Activated naive CD4-positive, alpha-beta T cell treated with anti-CD3 and anti-CD28 coated beads, Interleukin-2, amount 50 U/mL, for 16 hours (primary cell): ENCODE measurements around the gene SLC35C1.
A peak's percentile ranks its signal among the peaks of the same experiment; 100 is the strongest.

Experiments used
- DNase-seq: peaks from one replicate; pipeline ENCODE4 v3.0.0-alpha.2; 2020

Gene SLC35C1

DNA sequence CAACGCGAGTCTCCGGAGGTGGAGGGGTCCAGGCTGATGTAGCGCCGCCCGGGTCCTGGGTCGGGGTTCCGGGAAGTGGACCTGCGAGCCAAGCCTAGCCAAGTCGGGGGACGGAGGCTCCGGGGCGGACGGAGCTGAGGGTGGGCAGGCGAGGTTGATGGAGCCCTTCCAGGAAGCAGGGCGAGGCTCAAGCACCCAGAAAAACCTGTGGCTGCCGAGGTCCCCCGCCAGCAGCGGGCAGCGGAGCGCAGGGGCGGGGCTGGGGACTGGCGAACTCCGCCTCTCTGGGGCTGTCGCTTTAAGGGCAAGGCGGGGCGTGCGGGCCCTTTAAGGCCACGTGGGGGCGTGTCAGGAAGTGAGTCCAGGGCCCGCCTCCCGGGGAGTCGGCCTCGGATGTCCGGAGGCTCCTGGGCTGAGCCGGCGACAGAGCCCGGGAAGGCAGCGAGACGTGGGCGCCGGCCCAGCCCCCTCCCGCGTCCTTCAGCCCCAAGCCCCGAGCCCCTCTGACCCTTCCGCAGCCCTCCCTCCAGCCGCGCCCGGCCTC lies at the start of gene SLC35C1:
TSS of gene SLC35C1 (plus strand) at position 389 of the 544 bp plus-strand sequence. CDS start 653 bp downstream, outside the sequence.
- DNase-seq: peak; percentile 97

DNA sequence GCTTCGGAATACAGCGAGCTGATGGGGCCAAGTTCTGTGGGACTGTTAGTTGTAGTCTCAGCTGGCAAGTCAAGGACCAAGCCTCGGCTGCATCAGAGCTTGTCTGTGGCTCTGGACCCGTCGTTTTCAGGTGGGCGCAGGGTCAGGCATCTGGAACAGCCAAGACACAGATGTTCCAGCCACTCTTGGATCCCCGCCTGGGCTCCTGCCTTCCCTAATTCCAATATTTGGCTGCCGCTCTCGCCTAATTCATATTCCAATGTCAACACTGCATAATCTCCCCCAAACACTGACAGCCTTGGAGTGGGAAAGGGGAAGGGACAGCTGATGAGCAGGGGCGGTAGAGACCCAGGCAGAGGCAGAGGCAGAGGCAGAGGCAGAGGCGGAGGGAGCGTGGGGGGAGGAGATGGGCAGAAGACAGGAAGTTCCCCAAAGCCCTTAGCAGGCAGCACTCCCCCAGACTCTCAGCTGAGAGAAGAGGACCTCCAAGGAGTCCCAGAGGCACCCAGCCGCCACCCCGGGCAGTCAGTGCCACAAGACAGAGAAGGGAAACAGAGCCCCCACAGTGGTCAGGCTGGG lies 49.6 kb upstream of the SLC35C1 start:
- no peak for DNase-seq

DNA sequence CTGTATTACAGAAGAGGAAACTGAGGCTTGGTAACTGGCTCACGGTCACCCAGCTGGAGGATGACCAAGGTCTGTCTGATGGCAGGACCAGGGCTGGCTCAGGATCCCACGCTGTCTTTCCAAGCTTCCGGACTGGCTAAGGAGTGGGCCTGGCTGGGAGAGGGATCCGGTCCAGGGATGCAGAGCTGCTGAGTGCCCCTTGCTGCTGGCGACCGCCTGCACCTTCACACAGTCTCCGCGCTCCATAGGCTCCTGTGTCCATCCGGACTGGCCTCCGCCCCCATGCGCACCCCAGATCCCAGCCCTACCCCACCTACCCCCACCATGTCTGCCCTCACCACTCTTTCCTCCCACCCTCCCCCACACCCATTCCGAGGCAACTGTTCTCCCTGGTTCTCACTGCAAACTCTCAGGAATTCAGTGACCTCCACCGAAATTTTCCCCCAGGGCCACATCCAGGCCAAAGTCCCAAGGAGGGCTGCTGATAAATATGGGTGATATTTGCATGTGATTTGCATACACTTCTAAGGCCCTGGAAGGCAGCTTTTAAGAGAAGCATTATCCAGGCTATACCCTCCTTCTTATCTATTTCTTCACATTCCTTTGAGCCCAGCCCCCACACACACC lies 48.5 kb upstream of the SLC35C1 start:
- no peak for DNase-seq

DNA sequence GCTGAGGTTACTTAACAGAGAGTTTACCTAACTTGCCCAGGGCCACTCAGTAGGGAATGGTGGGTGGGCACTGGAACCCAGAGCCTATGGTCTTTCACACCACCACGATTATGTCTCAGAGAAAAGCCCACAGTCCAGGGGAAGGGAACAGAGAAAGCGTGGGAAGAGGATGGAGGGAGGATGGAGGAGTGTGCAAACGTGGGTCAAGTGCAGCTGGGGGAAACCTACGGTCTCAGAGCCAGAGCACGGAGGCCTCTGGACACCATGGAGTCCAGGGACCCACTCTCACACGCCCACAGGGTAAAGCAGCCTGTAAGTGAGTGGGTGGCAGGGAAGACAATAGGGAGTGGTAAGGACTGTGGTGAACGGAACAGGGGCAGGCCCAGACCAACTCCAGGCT lies 47.3 kb upstream of the SLC35C1 start:
- DNase-seq: no peak

DNA sequence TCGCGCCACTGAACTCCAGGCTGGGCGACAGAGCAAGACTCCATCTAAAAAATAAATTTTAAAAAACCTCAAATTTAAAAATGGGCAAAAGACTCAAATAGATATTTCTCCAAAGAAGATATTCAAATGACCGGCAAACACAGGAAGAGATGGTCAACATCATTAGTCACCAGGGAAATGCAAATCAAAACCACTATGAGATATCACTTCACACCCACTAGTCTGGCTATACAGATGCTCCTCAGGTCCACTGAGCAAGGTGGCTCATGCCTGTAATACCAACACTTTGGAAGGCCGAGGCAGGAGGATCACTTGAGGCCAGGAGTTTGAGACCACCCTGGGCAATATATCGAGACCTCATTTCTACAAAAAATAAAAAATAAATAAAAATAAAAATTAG lies 43.3 kb upstream of the SLC35C1 start:
- no peak for DNase-seq

DNA sequence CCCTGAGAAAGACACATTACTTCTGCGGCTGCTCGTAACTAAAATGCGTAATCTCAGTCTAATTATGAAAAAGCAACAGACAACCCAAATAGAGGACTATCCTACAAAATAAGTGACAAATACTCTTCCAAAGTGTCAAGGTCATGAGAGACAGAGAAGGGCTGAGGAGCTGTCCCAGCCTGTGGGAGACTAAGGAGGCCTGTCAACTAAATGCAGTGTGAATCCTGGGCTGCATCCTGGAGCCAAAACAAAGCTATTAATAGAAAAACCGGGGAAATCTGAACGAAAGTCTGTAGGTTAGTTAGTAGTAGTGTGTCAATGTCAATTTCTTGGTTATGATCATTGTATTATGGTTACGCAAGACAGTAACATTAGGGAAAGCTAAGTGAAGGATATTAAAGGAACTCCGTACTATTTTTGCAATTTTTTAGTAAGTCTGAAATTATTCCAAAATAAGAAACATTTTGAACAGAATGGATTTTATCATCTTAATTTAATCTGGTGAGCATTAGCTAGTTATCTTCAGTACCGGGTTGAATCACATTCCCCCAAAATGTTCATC lies 39.8 kb upstream of the SLC35C1 start:
- no peak for DNase-seq

DNA sequence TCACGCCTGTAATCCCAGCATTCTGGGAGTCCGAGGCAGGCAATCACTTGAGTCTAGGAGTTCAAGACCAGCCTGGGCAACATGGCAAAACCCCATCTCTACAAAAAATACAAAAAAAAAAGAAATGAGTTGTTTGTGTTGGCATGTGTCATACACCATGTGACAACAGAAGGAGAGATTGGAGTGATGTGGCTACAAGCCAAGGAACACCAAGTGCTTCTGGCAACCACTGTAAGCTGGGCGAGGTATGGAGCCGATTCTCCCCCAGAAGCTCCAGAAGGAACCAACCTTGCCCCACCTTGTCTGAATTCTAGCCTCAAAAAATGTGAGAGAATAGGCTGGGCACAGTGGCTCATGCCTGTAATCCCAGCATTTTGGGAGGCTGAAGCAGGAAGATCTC lies 39.1 kb upstream of the SLC35C1 start:
- DNase-seq: no peak

DNA sequence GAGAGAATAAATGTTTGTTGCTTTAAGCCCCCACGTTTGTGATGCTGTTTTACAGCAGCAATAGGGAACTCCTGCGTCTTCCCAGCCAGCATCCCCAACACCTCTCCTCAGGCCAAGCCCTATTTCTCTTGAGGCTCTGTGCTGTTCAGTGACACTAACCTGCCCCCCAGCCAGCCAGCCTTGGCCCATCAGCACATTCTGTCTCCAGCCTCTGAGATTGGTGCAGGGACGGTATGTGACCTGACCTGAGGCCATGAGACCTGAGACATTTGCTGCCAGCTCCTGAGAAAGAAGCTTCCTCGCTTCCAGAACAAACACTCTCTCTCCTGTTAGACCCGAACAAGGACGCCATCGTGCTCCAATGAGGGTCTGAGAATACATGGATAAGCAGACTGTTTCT lies 38.5 kb upstream of the SLC35C1 start:
- no peak for DNase-seq

DNA sequence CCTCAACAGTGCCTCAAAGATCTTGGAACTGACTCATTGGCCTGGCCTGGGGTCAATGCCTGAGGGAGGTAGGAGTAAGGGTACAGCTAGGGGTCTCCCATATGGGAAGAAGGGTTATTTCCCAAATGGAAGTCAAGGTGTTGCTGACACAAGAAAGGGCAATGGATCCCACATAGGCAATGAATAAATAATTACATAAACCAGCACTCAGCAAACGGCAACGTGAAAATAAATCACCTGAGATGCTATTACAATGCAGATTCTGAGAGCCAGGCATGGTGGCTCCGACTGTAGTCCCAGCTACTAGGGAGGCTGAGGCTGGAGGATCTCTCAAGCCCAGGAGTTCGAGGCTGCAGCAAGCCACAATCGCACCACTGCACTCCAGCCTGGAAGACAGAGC lies 36.5 kb upstream of the SLC35C1 start:
- no peak for DNase-seq

DNA sequence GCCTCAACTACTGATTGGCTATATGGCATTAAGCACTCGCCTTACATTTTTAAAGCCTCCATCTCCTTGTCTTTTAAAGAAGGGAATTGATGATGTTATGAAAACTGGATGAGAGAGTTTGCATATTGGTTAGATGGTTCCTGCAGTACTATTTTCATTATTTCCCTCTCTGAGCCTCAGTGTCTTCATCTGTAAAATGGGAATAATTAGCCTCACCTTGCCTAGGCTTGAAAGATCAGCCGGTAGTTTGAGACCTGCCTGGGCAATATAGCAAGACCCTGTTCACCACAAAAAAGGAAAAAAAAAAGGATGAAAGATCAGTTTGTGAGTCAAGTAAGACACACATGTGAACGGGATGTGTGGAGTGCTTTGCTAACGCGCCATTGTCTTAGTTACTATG lies 35.0 kb upstream of the SLC35C1 start:
- no peak for DNase-seq

DNA sequence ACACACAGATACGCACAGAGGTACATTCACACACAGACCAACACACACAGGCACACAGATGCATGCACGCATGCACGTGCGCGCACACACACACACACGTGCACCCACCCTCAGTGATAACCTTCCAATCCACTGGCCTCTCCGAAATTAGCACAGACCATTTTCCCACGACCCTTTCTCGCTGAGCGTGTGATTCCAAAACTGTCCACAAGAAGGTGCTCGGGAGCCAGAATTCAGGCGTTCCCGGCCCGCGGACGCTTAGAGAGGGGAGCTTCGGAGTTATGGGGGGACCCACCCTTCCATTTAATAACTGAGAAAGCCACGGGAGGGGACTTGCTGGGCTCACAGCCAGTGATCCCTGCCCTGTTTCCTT lies 33.8 kb upstream of the SLC35C1 start:
- peak; percentile 77 for DNase-seq

DNA sequence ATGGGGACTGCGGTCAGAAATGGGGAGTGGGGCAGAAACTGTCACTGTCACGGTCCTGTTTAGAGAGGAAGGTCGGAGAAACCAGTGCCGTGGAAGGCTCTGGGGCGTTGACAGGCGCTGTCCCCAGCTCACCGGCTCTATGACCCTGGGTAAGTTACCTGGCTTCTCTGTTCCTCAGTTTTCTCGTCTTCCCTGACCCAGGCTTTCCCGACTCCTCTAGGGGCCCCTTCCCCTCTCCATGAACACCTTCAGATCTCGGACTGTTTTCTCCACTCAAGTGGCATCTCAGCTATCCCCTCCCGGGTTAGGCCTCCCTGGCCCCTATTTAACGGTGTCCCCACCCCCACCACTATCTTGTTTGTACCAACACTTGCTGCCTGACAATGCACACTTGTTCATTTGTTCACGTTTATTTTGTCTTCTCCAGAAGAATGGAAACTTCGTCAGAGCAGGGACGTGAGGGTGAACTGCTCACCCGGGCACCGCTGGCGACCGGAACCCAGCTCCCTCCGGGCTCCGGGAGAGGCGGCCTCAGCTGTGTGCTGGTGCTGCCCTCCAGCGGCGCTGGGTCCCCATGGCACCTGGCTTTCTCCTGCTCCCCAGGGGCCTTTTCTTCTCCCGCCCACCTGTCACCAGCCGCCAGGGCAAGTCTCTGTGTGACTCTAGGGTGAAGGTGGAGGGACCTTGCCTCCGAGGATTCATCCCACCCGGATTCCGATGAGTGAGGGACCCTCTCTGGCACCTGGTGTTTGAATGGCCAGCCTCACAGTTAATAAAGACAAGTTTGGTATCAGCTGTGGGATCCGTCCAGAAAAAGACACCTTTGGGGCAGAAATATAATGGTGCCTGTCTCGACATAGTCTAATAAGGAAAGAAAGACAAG lies 33.1 kb upstream of the SLC35C1 start:
- peak; percentile 90 for DNase-seq

DNA sequence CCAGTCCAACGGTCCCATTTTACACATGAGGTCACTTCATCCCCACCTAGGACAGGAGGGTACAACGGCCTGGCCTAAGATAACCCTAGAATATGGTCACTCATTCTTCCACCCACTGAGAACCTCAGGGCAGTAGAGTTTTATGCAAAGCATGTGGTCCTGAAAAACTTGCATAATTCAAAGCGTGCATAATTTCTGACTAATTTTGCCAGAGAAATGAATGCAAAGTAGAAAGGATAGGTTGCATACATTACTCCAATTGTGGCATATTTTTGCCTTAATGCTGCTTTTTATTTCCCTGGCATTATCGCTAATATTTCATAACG lies 32.5 kb upstream of the SLC35C1 start:
- no peak for DNase-seq

DNA sequence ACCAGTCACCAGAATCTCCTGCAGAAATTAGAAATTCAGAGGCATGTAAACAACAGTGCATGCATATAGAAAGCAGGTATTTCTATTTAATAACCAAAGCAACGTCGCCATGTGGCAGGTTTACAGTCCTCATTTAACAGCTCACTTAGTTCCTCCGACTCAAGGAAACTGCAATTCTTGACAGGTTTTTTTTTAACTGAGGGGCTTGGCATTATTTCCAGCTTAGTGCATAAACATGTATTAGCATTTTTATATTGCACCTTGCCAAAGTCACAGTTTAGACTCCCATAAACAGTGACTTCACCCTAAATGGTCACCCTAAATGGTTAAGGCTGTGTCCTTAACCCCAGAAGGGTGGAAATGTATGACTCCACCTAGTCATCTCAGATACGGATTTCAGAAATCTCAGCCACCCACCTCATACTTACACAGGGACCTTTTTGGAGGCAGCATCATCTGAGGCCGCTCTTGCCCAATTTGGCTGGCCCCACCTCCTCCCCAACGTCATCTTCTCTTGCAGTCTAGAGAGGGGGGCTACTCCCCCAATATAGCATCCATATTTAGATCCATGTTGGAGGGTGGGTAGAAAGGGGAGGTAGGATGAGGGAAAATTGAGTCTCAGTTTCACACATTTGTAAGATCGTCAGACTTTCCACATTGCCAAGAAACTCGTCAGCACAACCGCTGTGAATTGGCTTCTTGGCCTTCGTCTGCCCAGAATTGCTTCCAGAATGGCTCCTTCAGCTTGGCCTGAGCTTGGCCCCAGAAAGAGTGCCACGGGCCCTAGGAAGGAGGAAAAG lies 31.8 kb upstream of the SLC35C1 start:
- DNase-seq: no peak

DNA sequence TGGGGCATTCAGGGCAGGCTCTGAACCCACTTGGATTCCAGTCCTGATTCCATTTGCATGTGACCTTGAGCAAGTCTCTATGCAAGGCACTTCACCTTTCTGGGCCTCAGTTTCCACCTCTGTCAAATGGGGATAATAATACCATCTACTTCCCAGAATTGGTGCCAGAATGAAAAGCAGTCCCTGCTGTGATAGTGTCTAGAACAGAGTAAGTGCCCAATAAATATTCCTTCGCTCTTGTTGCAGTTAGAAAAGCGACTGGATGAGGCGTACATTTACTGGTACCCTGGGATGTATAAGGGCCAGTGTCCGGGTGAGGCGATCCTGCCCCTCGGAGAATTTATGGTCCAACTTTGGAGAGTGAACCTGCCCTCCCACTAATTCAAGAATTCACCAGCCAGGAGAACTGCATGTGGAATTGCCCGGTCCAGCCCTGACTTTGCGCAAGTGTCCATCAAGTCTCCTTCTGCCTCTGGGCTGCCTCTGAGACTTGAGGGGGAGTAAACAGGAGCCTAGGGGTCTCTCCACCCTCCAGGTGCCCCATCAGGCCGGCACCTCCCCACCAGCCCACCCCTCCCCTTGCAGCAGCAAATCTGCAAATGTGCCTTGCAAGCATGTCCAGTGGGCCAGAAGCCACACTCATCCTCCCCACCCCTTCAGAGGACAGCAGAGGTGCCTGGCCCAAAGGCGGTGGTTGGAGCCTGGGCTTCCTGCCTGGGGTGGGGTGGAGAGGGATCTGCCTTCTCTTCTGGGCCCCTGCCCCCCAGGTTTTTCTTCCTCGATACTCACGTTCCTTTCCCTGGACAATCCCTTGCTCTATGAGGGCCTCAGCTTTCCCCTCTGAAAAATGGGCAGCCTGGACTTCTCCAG lies 30.9 kb upstream of the SLC35C1 start:
- no peak for DNase-seq

DNA sequence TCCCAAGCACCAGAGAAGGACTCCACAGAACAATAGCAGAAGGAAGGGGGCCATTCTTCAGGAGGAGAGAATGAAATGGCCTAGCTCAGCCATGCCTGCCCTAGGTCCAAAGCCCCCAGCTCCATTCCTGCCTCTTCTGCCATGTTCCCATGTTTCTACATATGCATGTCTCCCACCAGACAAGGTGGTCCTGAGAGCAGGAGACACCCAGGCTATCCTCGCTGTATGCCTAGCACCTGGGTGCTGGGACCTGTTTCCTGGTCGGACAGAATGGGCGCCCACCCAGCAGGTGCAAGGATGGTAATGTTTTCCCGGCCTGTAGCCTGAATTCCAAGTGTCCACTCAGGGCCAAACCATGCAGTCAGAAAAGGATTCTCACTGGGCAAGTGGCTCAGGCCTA lies 30.2 kb upstream of the SLC35C1 start:
- no peak for DNase-seq

DNA sequence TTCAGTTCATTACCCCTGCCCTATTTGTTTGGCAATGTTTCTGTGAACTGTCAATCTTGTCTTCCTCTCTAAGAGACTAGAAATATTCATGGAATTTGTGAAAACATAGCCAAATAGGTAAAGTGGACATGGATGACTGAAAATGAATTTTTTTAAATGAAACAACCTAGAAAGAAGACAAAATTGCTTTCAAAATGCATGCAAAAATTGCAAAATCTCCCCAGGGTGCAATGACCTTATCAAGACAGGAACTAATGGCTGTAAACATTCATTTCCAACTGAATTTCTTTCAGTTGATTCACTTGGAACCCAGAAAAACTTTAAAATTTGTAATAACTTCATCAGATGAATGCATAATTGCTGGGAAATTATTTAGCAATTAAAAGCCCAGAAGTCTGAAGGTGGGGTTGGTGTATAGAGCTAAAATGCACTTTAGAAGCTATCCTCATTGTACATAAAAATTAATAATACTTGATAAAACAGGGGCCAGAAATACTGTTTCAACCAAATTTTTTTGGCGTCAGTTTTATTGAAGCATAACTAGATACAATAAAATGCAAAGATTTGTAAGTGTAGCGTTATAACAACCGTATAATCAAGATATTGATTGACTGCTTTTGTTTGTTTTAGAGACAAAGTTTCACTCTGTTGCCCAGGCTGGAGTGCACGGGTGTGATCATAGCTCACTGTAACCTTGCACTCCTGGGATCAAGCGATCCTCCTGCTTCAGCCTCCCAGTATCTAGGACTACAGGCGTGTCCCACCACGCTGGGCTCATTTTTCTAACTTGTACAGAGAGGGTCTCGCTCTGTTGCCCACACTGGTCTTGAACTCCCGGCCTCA lies 27.6 kb upstream of the SLC35C1 start:
- no peak for DNase-seq

DNA sequence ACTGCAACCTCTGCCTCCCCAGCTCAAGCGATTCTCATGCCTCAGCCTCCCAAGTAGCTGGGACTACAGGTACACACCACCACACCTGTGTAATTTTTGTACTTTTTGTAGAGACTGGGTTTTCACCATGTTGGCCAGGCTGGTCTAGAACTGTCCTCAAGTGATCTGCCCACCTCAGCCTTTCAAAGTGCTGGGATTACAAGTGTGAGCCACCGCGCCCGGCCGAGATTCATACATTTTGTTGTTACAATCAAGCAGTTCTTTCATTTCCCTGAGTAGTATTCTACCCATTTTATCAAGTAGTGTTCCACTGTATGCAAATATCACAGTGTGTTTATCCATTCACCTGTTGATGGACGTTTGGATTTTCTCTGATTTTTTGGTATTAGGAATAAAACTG lies 26.6 kb upstream of the SLC35C1 start:
- DNase-seq: no peak

DNA sequence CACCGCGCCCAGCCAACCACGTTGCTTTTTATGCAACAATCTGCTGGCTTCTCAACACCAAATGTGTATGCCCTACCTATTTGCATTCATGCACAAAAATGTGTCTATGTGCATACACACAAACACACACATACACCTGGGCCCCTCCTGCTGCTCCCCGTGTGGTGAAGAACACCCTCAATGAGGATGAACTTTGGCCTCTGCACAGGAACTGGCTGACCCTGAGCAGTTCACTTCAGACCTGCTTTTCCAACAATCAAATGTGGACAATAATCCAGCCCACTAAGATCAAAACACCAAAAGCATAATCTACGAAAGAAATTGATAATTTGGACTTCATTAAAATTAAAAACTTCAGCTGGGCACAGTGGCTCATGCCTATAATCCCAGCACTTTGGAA lies 25.3 kb upstream of the SLC35C1 start:
- DNase-seq: no peak

DNA sequence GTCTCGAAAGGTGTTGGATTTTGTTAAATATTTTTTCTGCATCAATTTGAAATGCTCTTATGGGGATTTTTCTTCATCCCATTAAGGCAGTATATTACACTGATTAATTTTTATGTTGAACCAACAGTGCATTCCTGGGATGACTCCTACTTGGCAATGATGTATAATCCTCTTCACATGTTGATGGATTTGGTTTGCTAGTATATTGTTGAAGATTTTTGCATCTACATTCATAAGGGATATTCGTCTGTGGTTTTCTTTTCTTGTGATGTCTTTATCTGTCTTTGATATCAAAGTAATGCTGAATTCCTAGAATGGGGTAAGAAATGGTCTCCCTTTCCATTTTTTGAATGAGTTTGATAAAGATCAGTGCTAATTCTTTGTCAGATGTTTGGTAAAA lies 18.7 kb upstream of the SLC35C1 start:
- no peak for DNase-seq

DNA sequence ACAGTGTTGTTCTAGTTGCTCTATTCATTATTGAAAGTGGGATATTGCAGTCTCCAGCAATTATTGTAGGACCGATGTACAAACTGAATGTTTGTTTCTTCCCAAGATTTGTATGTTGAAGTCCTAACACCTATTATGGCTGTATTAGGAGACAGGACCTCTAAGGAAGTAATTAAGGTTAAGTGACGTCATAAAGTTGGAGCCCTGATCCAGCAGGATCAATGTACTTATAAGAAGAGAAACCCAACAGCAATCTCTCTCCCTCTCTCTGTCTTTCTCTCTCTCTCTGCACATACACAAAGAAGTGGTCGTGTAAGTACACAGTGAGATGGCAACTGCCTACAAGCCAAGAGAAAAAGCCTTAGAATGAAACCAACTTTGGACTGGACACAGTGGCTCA lies 16.1 kb upstream of the SLC35C1 start:
- DNase-seq: no peak
